ENCODE measurements around the gene ZFAND3. TPM values are rescaled to one million over a fixed set of nuclear protein-coding genes. Genes with fewer than 3 reads are reported as not detected.

ZFAND3 gene
- total and polyA plus RNA-seq, 2 donors (not counting 1 experiment from before 2014, with no cell fraction given) = 13.5 to 58.3 TPM

- no peaks in the 10 kb centered on the region for H3K4me1 ChIP-seq (ENCODE audit: control insufficient read depth in 2 of 2, insufficient read depth in 2 of 2, low read length in 2 of 2)
- TF ChIP-seq CTCF (IDR thresholded peaks at IDR 0.05) (no peak), EZH2 (IDR thresholded peaks at IDR 0.05; ENCODE audit: borderline replicate concordance, insufficient read depth, low read depth, low read length, poor library complexity, severe bottlenecking) (no peak)
- H3K9me3 Mint-ChIP-seq (ENCODE audit: insufficient read depth) = no peaks in the 10 kb centered on the region
- no peaks in the 10 kb centered on the region for H3K27me3 ChIP-seq (replicated peaks in 1 of 4; ENCODE audit: control extremely low read depth in 1 of 4, control insufficient read depth in 3 of 4, insufficient read depth in 4 of 4, low read length in 3 of 4)
- POLR2A ChIA-PET = no interaction called here
- no peak overlapping the region for H3K4me2 ChIP-seq (replicated peaks; ENCODE audit: low read depth, low read length, poor library complexity, severe bottlenecking)
- CTCF ChIA-PET = interaction anchor here (1.5 kb wide), 1 partner anchor 11 kb away, joined by 3 read pairs; no protein-coding TSS in a partner anchor
- no peaks in the 10 kb centered on the region for H3K4me1 Mint-ChIP-seq
- peaks cover 11% of the 10 kb centered on the region for H4K20me1 ChIP-seq (ENCODE audit: control insufficient read depth, insufficient read depth, low read length, poor library complexity, severe bottlenecking)
- H3K27ac ChIP-seq (ENCODE audit: low read length in 2 of 2) = no peak overlapping the region
- ATAC-seq (ENCODE audit: low read depth) (no peak), DNase-seq (no peak)
- H3K27me3 Mint-ChIP-seq = no peaks in the 10 kb centered on the region
- H3K9ac ChIP-seq (ENCODE audit: low read length) = no peak overlapping the region
- no peaks in the 10 kb centered on the region for H3K9me3 ChIP-seq (ENCODE audit: control extremely low read depth in 1 of 3, control insufficient read depth in 2 of 3, insufficient read depth in 1 of 3, low read length in 2 of 3)
- no CpG with 5 or more reads among the region's 2 CpGs for WGBS (ENCODE audit: insufficient coverage)
- intact Hi-C loops (cut with micrococcal nuclease) = no loop called here
- peaks cover 7 to 33% of the 10 kb centered on the region in 2 experiments for H3K36me3 ChIP-seq (replicated peaks in 1 of 2; ENCODE audit: control extremely low read depth in 1 of 2, control insufficient read depth in 1 of 2, extremely low read depth in 1 of 2, insufficient read depth in 2 of 2, low read length in 1 of 2)
- no peak overlapping the region for H2AFZ ChIP-seq (ENCODE audit: insufficient read depth, low read depth, low read length, poor library complexity, severe bottlenecking)
- peaks cover 28% of the 10 kb centered on the region for H3K79me2 ChIP-seq (ENCODE audit: control insufficient read depth, insufficient read depth, low read length)
- H3K4me3 Mint-ChIP-seq = no peak overlapping the region
- H3K27ac Mint-ChIP-seq = no peak overlapping the region
- H3K4me3 ChIP-seq (ENCODE audit: control extremely low read depth in 1 of 5, extremely low read depth in 1 of 5, insufficient read depth in 1 of 5, low read depth in 2 of 5, low read length in 4 of 5) = no peak overlapping the region
Observed at GRCh38 chr6:38086346-38086745, 266.8 kb downstream of the ZFAND3 start.

GRCh38 chr6:38088010-38088409, 268.5 kb downstream of the ZFAND3 start:
- Histone ChIP-seq H3K4me2 (replicated peaks; ENCODE audit: low read depth, low read length, poor library complexity, severe bottlenecking) (no peak overlapping the region), H3K27ac (ENCODE audit: low read length in 2 of 2) (no peak overlapping the region), H3K9me3 (ENCODE audit: control extremely low read depth in 1 of 3, control insufficient read depth in 2 of 3, insufficient read depth in 1 of 3, low read length in 2 of 3) (no peaks in the 10 kb centered on the region), H3K9ac (ENCODE audit: low read length) (no peak overlapping the region), H2AFZ (ENCODE audit: insufficient read depth, low read depth, low read length, poor library complexity, severe bottlenecking) (no peak overlapping the region), H3K79me2 (ENCODE audit: control insufficient read depth, insufficient read depth, low read length) (peaks cover 27% of the 10 kb centered on the region), H4K20me1 (ENCODE audit: control insufficient read depth, insufficient read depth, low read length, poor library complexity, severe bottlenecking) (peaks cover 17% of the 10 kb centered on the region), H3K4me1 (ENCODE audit: control insufficient read depth in 2 of 2, insufficient read depth in 2 of 2, low read length in 2 of 2) (no peaks in the 10 kb centered on the region), H3K36me3 (replicated peaks in 1 of 2; ENCODE audit: control extremely low read depth in 1 of 2, control insufficient read depth in 1 of 2, extremely low read depth in 1 of 2, insufficient read depth in 2 of 2, low read length in 1 of 2) (peaks cover 3 to 28% of the 10 kb centered on the region in 2 experiments), H3K4me3 (ENCODE audit: control extremely low read depth in 1 of 5, extremely low read depth in 1 of 5, insufficient read depth in 1 of 5, low read depth in 2 of 5, low read length in 4 of 5) (no peak overlapping the region), H3K27me3 (replicated peaks in 1 of 4; ENCODE audit: control extremely low read depth in 1 of 4, control insufficient read depth in 3 of 4, insufficient read depth in 4 of 4, low read length in 3 of 4) (no peaks in the 10 kb centered on the region)
- H3K27ac Mint-ChIP-seq = no peak overlapping the region
- CTCF ChIA-PET = no interaction called here
- no peaks in the 10 kb centered on the region for H3K27me3 Mint-ChIP-seq
- POLR2A ChIA-PET = no interaction called here
- TF ChIP-seq CTCF (IDR thresholded peaks at IDR 0.05) (no peak), EZH2 (IDR thresholded peaks at IDR 0.05; ENCODE audit: borderline replicate concordance, insufficient read depth, low read depth, low read length, poor library complexity, severe bottlenecking) (no peak)
- H3K9me3 Mint-ChIP-seq (ENCODE audit: insufficient read depth) = no peaks in the 10 kb centered on the region
- 100% methylated on average over 2 of the region's 2 CpGs for WGBS (ENCODE audit: insufficient coverage)
- no peak overlapping the region for H3K4me3 Mint-ChIP-seq
- H3K4me1 Mint-ChIP-seq = no peaks in the 10 kb centered on the region
- no peak for DNase-seq
- intact Hi-C loops (cut with micrococcal nuclease) = no loop called here
- no peak for ATAC-seq (ENCODE audit: low read depth)
